CD4-positive, CD25-positive, alpha-beta regulatory T cell (primary cell): ENCODE data around the gene TMEM235. TPM values are rescaled to one million over a fixed set of nuclear protein-coding genes. Genes with fewer than 3 reads are reported as not detected.
A peak's percentile ranks its signal among the peaks of the same experiment; 100 is the strongest.

Experiments
- ATAC-seq, 2 donors: fragments of 150-1000 bp; cut with Tn5 transposase; one replicate each; pipeline ENCODE4 v1.10.0; 2021; ENCODE audit warnings: low read depth in 2 of 2, moderate number of reproducible peaks in 2 of 2, moderate library complexity in 1 of 2
- DNase-seq, 3 donors: peaks; one replicate each; pipeline versions ENCODE4 v3.0.0 to v3.0.0-alpha.2; 2012 to 2022; ENCODE audit warnings: mixed read lengths in 1 of 3
- H3K27ac ChIP-seq: one replicate; pipeline ENCODE4 v1.7.0; 2013; ENCODE audit warnings: mild to moderate bottlenecking, low read length; ENCODE audit not compliant: insufficient read depth, poor library complexity, severe bottlenecking
- H3K27me3 ChIP-seq: one replicate; pipeline ENCODE4 v1.7.0; 2013; ENCODE audit warnings: low read length; ENCODE audit not compliant: control insufficient read depth, insufficient read depth
- H3K36me3 ChIP-seq: one replicate; pipeline ENCODE4 v1.7.0; 2013; ENCODE audit warnings: mild to moderate bottlenecking, low read length, moderate library complexity; ENCODE audit not compliant: control insufficient read depth, insufficient read depth
- H3K4me1 ChIP-seq: 2 replicates; pipeline ENCODE4 v1.7.0; 2013; ENCODE audit warnings: mild to moderate bottlenecking, low read length; ENCODE audit not compliant: insufficient read depth, control insufficient read depth, poor library complexity, severe bottlenecking
- H3K4me3 ChIP-seq: one replicate; pipeline ENCODE4 v1.7.0; 2013; ENCODE audit warnings: low read depth, mild to moderate bottlenecking, low read length, moderate library complexity
- H3K9me3 ChIP-seq, 2 experiments: 1 replicate in 1 of 2; 2 replicates in 1 of 2; pipeline ENCODE4 v1.7.0; 2013; ENCODE audit warnings: low read length in 2 of 2, mild to moderate bottlenecking in 1 of 2, moderate library complexity in 1 of 2; ENCODE audit not compliant: control insufficient read depth in 2 of 2
- H3K27ac Mint-ChIP-seq, 3 donors: one replicate each; pipeline ENCODE4 v1.8.0; 2020 to 2022; ENCODE audit warnings: mild to moderate bottlenecking in 3 of 3, mixed read lengths in 3 of 3, moderate library complexity in 2 of 3
- H3K27me3 Mint-ChIP-seq: one replicate; pipeline ENCODE4 v1.8.0; 2022; ENCODE audit warnings: mild to moderate bottlenecking, mixed read lengths
- H3K36me3 Mint-ChIP-seq: one replicate; pipeline ENCODE4 v1.8.0; 2020; ENCODE audit warnings: mixed read lengths
- H3K4me1 Mint-ChIP-seq, 4 donors: one replicate each; pipeline ENCODE4 v1.8.0; 2020 to 2022; ENCODE audit warnings: mixed read lengths in 4 of 4, mild to moderate bottlenecking in 1 of 4
- H3K4me3 Mint-ChIP-seq, 4 donors: one replicate each; pipeline ENCODE4 v1.8.0; 2020 to 2022; ENCODE audit warnings: mild to moderate bottlenecking in 4 of 4, mixed read lengths in 4 of 4, moderate library complexity in 3 of 4
- H3K9me3 Mint-ChIP-seq, 7 donors: one replicate each; pipeline ENCODE4 v1.8.0; 2020 to 2022; ENCODE audit warnings: mixed read lengths in 7 of 7, mild to moderate bottlenecking in 3 of 7, moderate library complexity in 2 of 7
- polyA plus RNA-seq, 4 donors: library from polyadenylated mRNA; unstranded; fragments of 300-500 nt; fragmentation: Illumina TruSeq; gene quantifications; one replicate each; pipeline ENCODE4 v1.2.3, GENCODE V29; 2021
- total RNA-seq: library from RNA; stranded (reverse); gene quantifications from one replicate; pipeline ENCODE4 v1.2.3, GENCODE V29; 2022

Gene TMEM235
- total and polyA plus RNA-seq, 5 donors from 2014 or later, result not detected

DNA sequence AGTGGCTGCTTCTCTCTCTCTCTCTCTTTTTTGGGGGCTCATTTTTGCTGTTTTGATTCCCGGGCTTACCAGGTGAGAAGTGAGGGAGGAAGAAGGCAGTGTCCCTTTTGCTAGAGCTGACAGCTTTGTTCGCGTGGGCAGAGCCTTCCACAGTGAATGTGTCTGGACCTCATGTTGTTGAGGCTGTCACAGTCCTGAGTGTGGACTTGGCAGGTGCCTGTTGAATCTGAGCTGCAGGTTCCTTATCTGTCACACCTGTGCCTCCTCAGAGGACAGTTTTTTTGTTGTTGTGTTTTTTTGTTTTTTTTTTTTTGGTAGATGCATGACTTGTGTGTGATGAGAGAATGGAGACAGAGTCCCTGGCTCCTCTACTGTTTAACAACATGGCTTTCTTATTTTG lies 7.7 kb upstream of the TMEM235 start:
- ATAC-seq (no peak), DNase-seq (no peak)
- H3K4me1 Mint-ChIP-seq, result peaks cover 0 to 17% (median 2%) of the 10 kb centered on the region in 4 donors
- H3K27ac Mint-ChIP-seq, result peak overlapping the region; percentile 11 to 69 (median 56)
- H3K27me3 Mint-ChIP-seq, result no peaks in the 10 kb centered on the region
- Histone ChIP-seq H3K4me1 (no peaks in the 10 kb centered on the region), H3K9me3 (no peaks in the 10 kb centered on the region), H3K27me3 (no peaks in the 10 kb centered on the region), H3K27ac (no peak overlapping the region), H3K4me3 (no peak overlapping the region), H3K36me3 (no peaks in the 10 kb centered on the region)
- H3K9me3 Mint-ChIP-seq, result no peaks in the 10 kb centered on the region
- no peak overlapping the region for H3K4me3 Mint-ChIP-seq
- no peaks in the 10 kb centered on the region for H3K36me3 Mint-ChIP-seq

DNA sequence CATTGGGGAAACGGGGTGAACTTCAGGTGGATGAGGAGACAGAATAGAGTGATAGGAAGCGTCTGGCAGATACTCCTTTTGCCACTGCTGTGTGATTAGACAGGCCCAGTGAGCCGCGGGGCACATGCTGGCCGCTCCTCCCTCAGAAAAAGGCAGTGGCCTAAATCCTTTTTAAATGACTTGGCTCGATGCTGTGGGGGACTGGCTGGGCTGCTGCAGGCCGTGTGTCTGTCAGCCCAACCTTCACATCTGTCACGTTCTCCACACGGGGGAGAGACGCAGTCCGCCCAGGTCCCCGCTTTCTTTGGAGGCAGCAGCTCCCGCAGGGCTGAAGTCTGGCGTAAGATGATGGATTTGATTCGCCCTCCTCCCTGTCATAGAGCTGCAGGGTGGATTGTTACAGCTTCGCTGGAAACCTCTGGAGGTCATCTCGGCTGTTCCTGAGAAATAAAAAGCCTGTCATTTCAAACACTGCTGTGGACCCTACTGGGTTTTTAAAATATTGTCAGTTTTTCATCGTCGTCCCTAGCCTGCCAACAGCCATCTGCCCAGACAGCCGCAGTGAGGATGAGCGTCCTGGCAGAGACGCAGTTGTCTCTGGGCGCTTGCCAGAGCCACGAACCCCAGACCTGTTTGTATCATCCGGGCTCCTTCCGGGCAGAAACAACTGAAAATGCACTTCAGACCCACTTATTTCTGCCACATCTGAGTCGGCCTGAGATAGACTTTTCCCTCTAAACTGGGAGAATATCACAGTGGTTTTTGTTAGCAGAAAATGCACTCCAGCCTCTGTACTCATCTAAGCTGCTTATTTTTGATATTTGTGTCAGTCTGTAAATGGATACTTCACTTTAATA lies 7.0 kb upstream of the TMEM235 start:
- H3K27ac ChIP-seq, result no peak overlapping the region
- H3K4me3 Mint-ChIP-seq, result no peak overlapping the region
- H3K36me3 ChIP-seq, result no peaks in the 10 kb centered on the region
- H3K4me1 Mint-ChIP-seq, result peaks cover 0 to 17% (median 2%) of the 10 kb centered on the region in 4 donors
- DNase-seq (no peak), ATAC-seq (no peak)
- H3K36me3 Mint-ChIP-seq, result no peaks in the 10 kb centered on the region
- H3K9me3 Mint-ChIP-seq, result no peaks in the 10 kb centered on the region
- H3K9me3 ChIP-seq, result no peaks in the 10 kb centered on the region
- peak overlapping the region in 2 of 3 donors; percentile 11 to 56 for H3K27ac Mint-ChIP-seq
- H3K27me3 Mint-ChIP-seq, result peaks cover 5% of the 10 kb centered on the region
- H3K4me3 ChIP-seq, result no peak overlapping the region
- no peaks in the 10 kb centered on the region for H3K4me1 ChIP-seq
- H3K27me3 ChIP-seq, result no peaks in the 10 kb centered on the region

DNA sequence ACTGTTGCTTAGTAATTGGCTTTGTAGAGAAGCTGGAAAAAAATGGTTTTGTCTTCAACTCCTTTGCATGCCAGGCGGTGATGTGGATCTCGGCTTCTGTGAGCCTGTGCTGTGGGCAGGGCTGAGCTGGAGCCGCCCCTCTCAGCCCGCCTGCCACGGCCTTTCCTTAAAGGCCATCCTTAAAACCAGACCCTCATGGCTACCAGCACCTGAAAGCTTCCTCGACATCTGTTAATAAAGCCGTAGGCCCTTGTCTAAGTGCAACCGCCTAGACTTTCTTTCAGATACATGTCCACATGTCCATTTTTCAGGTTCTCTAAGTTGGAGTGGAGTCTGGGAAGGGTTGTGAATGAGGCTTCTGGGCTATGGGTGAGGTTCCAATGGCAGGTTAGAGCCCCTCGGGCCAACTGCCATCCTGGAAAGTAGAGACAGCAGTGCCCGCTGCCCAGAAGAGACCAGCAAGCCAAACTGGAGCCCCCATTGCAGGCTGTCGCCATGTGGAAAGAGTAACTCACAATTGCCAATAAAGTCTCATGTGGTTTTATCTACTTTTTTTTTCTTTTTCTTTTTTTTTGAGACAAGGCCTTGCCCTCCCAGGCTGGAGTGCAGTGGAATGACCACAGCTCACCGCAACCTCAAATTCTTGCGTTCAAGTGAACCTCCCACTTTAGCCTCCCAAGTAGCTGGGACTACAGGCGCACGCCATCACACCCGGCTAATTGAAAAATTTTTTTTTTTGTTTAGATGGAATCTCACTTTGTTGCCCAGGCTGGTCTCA lies 6.2 kb upstream of the TMEM235 start:
- no peak for DNase-seq
- no peaks in the 10 kb centered on the region for H3K36me3 Mint-ChIP-seq
- H3K27ac Mint-ChIP-seq, result no peak overlapping the region
- no peak for ATAC-seq
- Histone ChIP-seq H3K36me3 (no peaks in the 10 kb centered on the region), H3K4me1 (no peaks in the 10 kb centered on the region), H3K9me3 (no peaks in the 10 kb centered on the region), H3K27ac (no peak overlapping the region), H3K27me3 (no peaks in the 10 kb centered on the region), H3K4me3 (no peak overlapping the region)
- H3K27me3 Mint-ChIP-seq, result peaks cover 13% of the 10 kb centered on the region
- H3K9me3 Mint-ChIP-seq, result no peaks in the 10 kb centered on the region
- H3K4me3 Mint-ChIP-seq, result no peak overlapping the region
- H3K4me1 Mint-ChIP-seq, result peaks cover 0 to 17% (median 2%) of the 10 kb centered on the region in 4 donors

DNA sequence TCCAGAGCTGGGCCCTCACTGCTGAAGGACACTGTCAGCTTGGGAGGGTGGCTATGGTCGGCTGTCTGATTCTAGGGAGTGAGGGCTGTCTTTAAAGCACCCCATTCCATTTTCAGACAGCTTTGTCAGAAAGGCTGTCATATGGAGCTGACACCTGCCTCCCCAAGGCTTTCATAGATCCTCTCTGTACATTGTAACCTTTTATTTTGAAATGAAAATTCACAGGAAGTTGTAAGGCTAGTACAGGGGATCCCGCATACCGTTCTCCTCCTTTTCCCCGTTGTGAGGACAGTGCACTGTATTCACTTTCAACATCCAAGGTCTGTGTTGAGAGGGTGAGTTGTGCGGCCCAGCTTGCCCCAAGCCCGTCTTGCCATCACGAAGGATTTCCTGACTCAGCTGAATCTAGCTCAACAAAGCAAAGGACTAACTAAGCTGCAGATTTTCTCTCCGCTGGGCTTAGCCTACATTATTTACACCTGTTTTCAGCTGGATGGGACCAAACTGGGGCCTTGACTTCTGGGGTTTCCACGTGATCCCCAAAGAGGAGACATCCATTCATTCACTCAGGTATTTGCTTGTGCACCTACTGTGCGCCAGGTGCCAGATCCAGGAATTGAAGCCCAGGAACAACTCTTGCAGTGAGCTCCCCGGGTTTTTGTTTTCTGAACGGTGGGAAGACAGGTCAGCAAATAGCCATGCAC lies 5.2 kb upstream of the TMEM235 start:
- Histone ChIP-seq H3K36me3 (no peaks in the 10 kb centered on the region), H3K4me3 (no peak overlapping the region), H3K27me3 (peaks cover 3% of the 10 kb centered on the region), H3K27ac (no peak overlapping the region), H3K9me3 (no peaks in the 10 kb centered on the region), H3K4me1 (no peaks in the 10 kb centered on the region)
- peaks cover 22% of the 10 kb centered on the region for H3K27me3 Mint-ChIP-seq
- peak overlapping the region in 1 of 4 donors; percentile 65 for H3K4me3 Mint-ChIP-seq
- H3K9me3 Mint-ChIP-seq, result no peaks in the 10 kb centered on the region
- ATAC-seq (no peak), DNase-seq (no peak)
- H3K36me3 Mint-ChIP-seq, result no peaks in the 10 kb centered on the region
- peaks cover 0 to 20% (median 5%) of the 10 kb centered on the region in 4 donors for H3K4me1 Mint-ChIP-seq
- no peak overlapping the region for H3K27ac Mint-ChIP-seq

DNA sequence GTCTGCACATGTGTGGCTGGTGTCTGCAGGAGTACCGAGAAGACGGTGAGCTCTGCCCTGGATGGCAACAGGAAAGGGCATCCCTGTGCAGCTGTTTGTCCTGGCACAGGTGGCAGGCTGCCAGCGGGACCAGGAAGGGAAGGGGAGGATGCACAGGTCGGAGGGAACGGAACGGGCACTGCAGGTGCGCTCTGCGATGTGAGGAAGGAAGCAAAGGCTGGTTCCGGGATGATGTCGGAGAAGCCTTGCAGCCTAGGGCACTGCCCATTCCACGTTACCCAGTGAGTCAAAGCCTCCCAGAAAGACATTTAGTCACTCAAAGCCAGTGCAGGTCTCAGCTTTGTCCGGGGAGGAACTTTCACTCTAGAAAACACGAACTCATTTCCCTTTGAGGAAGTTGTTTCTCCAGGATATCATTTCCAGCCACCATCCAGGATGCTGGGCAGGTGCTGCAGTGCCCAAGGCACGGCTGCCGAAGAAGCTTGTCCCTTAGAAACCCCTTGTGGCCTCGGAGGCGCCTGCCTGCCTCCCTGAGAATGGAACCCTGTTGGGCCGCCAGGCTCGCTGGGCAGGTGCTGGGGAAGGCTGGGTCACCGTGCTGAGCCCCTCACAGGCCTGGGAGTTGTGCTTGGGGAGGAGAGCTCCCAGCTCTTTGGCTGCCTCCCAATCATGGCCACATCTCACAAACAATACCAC lies 4.5 kb upstream of the TMEM235 start:
- no peaks in the 10 kb centered on the region for H3K36me3 Mint-ChIP-seq
- Histone ChIP-seq H3K27ac (no peak overlapping the region), H3K4me3 (no peak overlapping the region), H3K36me3 (no peaks in the 10 kb centered on the region), H3K27me3 (peaks cover 3% of the 10 kb centered on the region), H3K9me3 (no peaks in the 10 kb centered on the region), H3K4me1 (peaks cover 4% of the 10 kb centered on the region)
- peaks cover 0 to 21% (median 5%) of the 10 kb centered on the region in 4 donors for H3K4me1 Mint-ChIP-seq
- H3K27me3 Mint-ChIP-seq, result peaks cover 25% of the 10 kb centered on the region
- ATAC-seq, result no peak
- no peak overlapping the region for H3K27ac Mint-ChIP-seq
- H3K9me3 Mint-ChIP-seq, result no peaks in the 10 kb centered on the region
- DNase-seq, result no peak
- H3K4me3 Mint-ChIP-seq, result peak overlapping the region in 1 of 4 donors; percentile 65

- Histone ChIP-seq H3K27ac (no peak overlapping the region), H3K4me3 (no peak overlapping the region), H3K9me3 (no peaks in the 10 kb centered on the region), H3K36me3 (no peaks in the 10 kb centered on the region), H3K27me3 (peaks cover 3% of the 10 kb centered on the region), H3K4me1 (peaks cover 4% of the 10 kb centered on the region)
- Mint-ChIP-seq H3K4me3 (no peak overlapping the region), H3K9me3 (no peaks in the 10 kb centered on the region), H3K4me1 (peaks cover 0 to 21% (median 5%) of the 10 kb centered on the region in 4 donors), H3K27me3 (peaks cover 25% of the 10 kb centered on the region), H3K36me3 (no peaks in the 10 kb centered on the region), H3K27ac (no peak overlapping the region)
- ATAC-seq (no peak), DNase-seq (no peak)
Observed at GRCh38 chr17:78227455-78227916, 3.9 kb upstream of the TMEM235 start.

DNA sequence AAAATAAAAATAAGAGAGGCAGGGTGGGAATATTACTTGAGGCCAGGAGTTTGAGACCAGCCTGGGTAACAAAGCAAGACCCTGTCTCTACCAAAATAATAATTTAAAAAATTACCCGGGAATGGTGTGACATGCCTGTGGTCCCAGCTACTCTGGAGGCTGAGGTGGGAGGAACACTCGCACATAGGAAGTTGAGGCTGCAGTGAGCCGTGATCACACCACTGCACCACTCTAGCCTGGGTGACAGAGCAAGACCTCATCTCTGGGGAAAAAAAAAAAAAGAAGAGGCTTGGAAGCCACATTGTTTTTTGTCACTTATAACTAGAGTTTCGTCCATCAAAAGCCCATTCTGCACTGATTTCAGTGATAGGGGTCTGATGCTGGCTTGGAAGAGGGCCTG lies 3.3 kb upstream of the TMEM235 start:
- Histone ChIP-seq H3K4me1 (peaks cover 4% of the 10 kb centered on the region), H3K27me3 (peaks cover 9% of the 10 kb centered on the region), H3K4me3 (no peak overlapping the region), H3K27ac (no peak overlapping the region), H3K9me3 (no peaks in the 10 kb centered on the region), H3K36me3 (no peaks in the 10 kb centered on the region)
- peaks cover 0 to 20% (median 6%) of the 10 kb centered on the region in 4 donors for H3K4me1 Mint-ChIP-seq
- H3K27ac Mint-ChIP-seq, result no peak overlapping the region
- no peak for DNase-seq
- H3K9me3 Mint-ChIP-seq, result peaks cover 0 to 2% (median 0%) of the 10 kb centered on the region in 7 donors
- H3K27me3 Mint-ChIP-seq, result peaks cover 30% of the 10 kb centered on the region
- H3K36me3 Mint-ChIP-seq, result no peaks in the 10 kb centered on the region
- H3K4me3 Mint-ChIP-seq, result no peak overlapping the region
- no peak for ATAC-seq
